ENCODE measurements around the gene TRIM65. TPM values are rescaled to one million over a fixed set of nuclear protein-coding genes. Genes with fewer than 3 reads are reported as not detected.
A peak's percentile ranks its signal among the peaks of the same experiment; 100 is the strongest.

Gene TRIM65
- total and polyA plus RNA-seq, 2 experiments from 2014 or later, result 16.8 to 31.5 TPM

DNA sequence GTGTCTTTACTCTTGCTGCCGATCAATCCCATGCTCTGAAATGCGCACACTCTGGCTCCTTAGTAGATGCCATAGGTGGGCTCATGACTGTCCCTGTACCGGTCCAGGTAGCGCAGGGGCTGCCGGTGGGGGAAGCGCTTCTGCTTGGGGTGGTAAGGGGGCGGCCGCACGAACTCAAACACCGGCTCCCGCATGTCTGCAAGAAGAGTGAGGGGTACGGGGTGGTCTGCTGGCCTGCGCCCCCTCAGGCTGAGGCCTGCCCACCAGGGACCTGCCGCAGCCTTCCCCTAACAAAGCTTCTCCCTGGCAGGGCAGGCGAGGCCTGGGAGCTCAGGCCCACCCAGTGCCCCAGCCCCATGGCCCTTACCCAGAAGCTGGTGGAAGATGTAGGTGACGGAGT, 2.0 kb upstream of the TRIM65 start:
- Histone ChIP-seq H3K9me3 (ENCODE audit: low read depth) (no peaks in the 10 kb centered on the region), H3K36me3 (peaks cover 31% of the 10 kb centered on the region), H3K4me1 (ENCODE audit: low read depth) (peaks cover 9% of the 10 kb centered on the region), H3K27ac (no peak overlapping the region), H3K4me3 (no peak overlapping the region), H3K27me3 (no peaks in the 10 kb centered on the region)
- DNase-seq (ENCODE audit: low read depth in 1 of 2, low spot score in 1 of 2), result no peak
- no peak for TF ChIP-seq CTCF (IDR thresholded peaks at IDR 0.05; ENCODE audit: low read depth, low read length)

DNA sequence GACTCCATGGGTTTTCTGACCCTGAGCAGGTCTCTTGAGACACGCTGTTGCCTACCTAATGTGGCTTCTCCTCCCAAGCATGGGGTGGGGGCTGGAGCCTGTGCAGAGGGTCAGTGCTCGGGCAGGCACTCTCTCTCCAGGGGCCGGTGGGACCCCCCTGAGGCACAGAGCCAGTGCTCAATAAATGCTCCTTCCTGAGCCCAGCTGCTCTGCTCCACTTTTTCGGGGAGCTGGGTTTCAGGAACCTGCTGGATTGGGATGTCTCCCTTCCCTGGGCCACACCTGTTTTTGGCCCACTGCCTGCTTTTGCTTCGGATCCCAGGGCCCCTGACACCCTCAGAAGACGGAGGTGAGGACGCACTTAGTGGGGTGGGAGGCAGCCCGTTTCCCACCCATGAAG, 1.3 kb upstream of the TRIM65 start:
- Histone ChIP-seq H3K4me1 (ENCODE audit: low read depth) (peaks cover 8% of the 10 kb centered on the region), H3K27ac (peak overlapping the region; percentile 86), H3K9me3 (ENCODE audit: low read depth) (no peaks in the 10 kb centered on the region), H3K4me3 (no peak overlapping the region), H3K27me3 (no peaks in the 10 kb centered on the region), H3K36me3 (peaks cover 31% of the 10 kb centered on the region)
- no peak for DNase-seq (ENCODE audit: low read depth in 1 of 2, low spot score in 1 of 2)
- no peak for TF ChIP-seq CTCF (IDR thresholded peaks at IDR 0.05; ENCODE audit: low read depth, low read length)

DNA sequence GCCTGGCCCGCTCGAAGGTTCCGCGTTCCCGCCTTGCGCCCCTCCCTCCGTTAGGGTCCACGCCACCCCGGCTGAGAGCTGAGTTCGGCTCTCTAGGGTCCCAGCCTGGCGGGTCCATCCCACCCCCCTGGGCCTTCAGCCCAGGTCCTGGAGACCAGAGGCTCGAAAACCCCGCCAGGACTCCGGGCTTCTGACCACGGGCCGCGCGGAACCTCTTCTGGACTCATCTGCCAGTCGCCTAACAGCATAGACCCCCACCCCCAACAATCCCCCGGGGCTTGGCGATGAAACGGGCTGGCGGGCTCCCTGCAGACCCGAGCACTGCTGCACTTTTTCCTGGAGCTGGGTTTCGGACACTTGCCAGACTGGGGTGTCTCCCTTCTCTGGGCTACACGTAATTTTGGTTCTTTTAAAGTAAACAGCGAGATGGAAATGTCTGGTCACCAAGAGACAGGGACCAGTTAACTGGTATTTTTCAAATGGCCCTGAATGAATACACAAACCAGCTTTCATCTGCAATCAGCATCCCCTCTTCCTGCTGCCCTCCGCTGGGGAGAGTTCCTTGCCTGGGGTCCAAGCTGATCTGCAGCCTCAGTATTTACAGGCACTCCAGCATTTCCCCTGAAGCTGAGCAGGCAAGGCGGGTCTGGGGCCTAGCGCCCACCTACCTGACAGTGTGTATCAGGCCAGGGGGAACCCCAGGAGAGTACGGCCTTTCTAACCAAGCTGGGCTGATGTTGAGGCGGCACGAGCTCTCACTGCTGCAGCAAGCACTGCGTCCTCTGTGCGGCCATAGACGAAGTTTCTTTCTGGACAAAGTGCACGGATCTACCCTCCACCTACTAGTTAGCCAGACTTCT, 639 bp upstream of the TRIM65 start:
- H3K27ac ChIP-seq, result peak overlapping the region; percentile 86
- no peaks in the 10 kb centered on the region for H3K9me3 ChIP-seq (ENCODE audit: low read depth)
- DNase-seq (ENCODE audit: low read depth in 1 of 2, low spot score in 1 of 2), result no peak
- TF ChIP-seq CTCF (IDR thresholded peaks at IDR 0.05; ENCODE audit: low read depth, low read length), result no peak
- peaks cover 28% of the 10 kb centered on the region for H3K36me3 ChIP-seq
- H3K4me1 ChIP-seq (ENCODE audit: low read depth), result peaks cover 8% of the 10 kb centered on the region
- H3K4me3 ChIP-seq, result peak overlapping the region; percentile 79
- H3K27me3 ChIP-seq, result no peaks in the 10 kb centered on the region

GRCh38 chr17:75895370-75896155, 1.2 kb downstream of the TRIM65 start:
- Histone ChIP-seq H3K4me3 (peak overlapping the region; percentile 79), H3K27me3 (no peaks in the 10 kb centered on the region), H3K36me3 (peaks cover 19% of the 10 kb centered on the region), H3K9me3 (ENCODE audit: low read depth) (no peaks in the 10 kb centered on the region), H3K27ac (no peak overlapping the region), H3K4me1 (ENCODE audit: low read depth) (peaks cover 8% of the 10 kb centered on the region)
- TF ChIP-seq CTCF (IDR thresholded peaks at IDR 0.05; ENCODE audit: low read depth, low read length), result peak; percentile 30
- peak in 1 of 2 donors; percentile 28 for DNase-seq (ENCODE audit: low read depth in 1 of 2, low spot score in 1 of 2)

- Histone ChIP-seq H3K9me3 (ENCODE audit: low read depth) (no peaks in the 10 kb centered on the region), H3K27ac (no peak overlapping the region), H3K4me1 (ENCODE audit: low read depth) (peaks cover 8% of the 10 kb centered on the region), H3K36me3 (peaks cover 10% of the 10 kb centered on the region), H3K27me3 (no peaks in the 10 kb centered on the region), H3K4me3 (no peak overlapping the region)
- TF ChIP-seq CTCF (IDR thresholded peaks at IDR 0.05; ENCODE audit: low read depth, low read length), result no peak
- DNase-seq (ENCODE audit: low read depth in 1 of 2, low spot score in 1 of 2), result no peak
These were observed 2.6 kb downstream of the TRIM65 start for GRCh38 chr17:75894049-75894733.

All from cardiac muscle cell (in vitro differentiated cells and primary cell).